Right cardiac atrium (tissue), 5 donors: ENCODE data around the gene KANSL1. TPM values are rescaled to one million over a fixed set of nuclear protein-coding genes. Genes with fewer than 3 reads are reported as not detected.

Experiments
- ATAC-seq, 2 donors: fragments of 200-7000 bp; cut with Tn5 transposase; one replicate each; pipeline versions ENCODE4 v1.8.0 to v1.9.1; 2020; ENCODE audit warnings: moderate library complexity in 2 of 2, mild to moderate bottlenecking in 1 of 2
- DNase-seq, 3 donors: peaks; one replicate each; pipeline ENCODE4 v3.0.0-alpha.2; 2020
- H3K27ac ChIP-seq: one replicate; pipeline ENCODE4 v1.5.1; 2013; ENCODE audit warnings: mild to moderate bottlenecking, low read length, control low read depth, moderate library complexity
- H3K27me3 ChIP-seq: one replicate; pipeline ENCODE4 v1.6.1; 2013; ENCODE audit not compliant: control insufficient read depth, insufficient read depth
- H3K4me1 ChIP-seq: one replicate; pipeline ENCODE4 v1.6.1; 2013; ENCODE audit warnings: low read length; ENCODE audit not compliant: control insufficient read depth, insufficient read depth
- H3K4me3 ChIP-seq: one replicate; pipeline ENCODE4 v1.5.1; 2013; ENCODE audit warnings: low read length, control low read depth
- H3K9me3 ChIP-seq: one replicate; pipeline ENCODE4 v1.6.1; 2013; ENCODE audit warnings: low read length; ENCODE audit not compliant: control insufficient read depth
- WGBS: extraction: QIAGEN DNeasy Blood & Tissue Kit; methylation state at CpG from one replicate; pipeline ENCODE4 v1.1.7; 2013; 5-methylcytosine and 5-hydroxymethylcytosine counted together
- intact Hi-C, 4 donors: fragments of 100-400 bp; cut with DNase I; formaldehyde crosslinking; loops; one replicate each; pipeline versions ENCODE4 v1.11.0 to v1.14.0; 2022 to 2023
- polyA plus RNA-seq: library from polyadenylated mRNA; stranded (reverse); fragments of 200-250 nt; gene quantifications from one replicate; pipeline ENCODE4 v1.2.3, GENCODE V29; 2013
- total RNA-seq, 4 donors: library from RNA; stranded (reverse); fragmentation: NEBNext Ultra II Directional; extraction: Animal tissue kit (Norgen Biotek cat#: 25700); gene quantifications; one replicate each; pipeline ENCODE4 v1.2.1, GENCODE V29; 2021
- donor health status: healthy with polysubstance abuse.
- donor health status: DM: no; HTN: yes; CAD: no.
- donor health status: DM: no; HTN: no; CAD: no.
- donor health status: DM: no; HTN: yes; CAD: no; lungs with severe emphysema.
- donor health status: DM: yes; HTN: yes; CAD: no.

The KANSL1 gene
- total and polyA plus RNA-seq, 5 donors, result 15.9 to 53.8 (median 38.2) TPM

GRCh38 chr17:45998987-45999899 lies 194.0 kb downstream of the KANSL1 start, which contains the start of gene STH:
Gene STH, plus strand, starts transcription at chr17:45999250. Its CDS starts 30 bp downstream, at chr17:45999280.
- H3K4me3 ChIP-seq, result no peak within 1 kb of the TSS
- H3K9me3 ChIP-seq, result no peaks in the 10 kb centered on the region
- H3K27ac ChIP-seq, result no peak within 1 kb of the TSS
- ATAC-seq (no peak), DNase-seq (no peak)
- no peaks in the 10 kb centered on the region for H3K27me3 ChIP-seq
- intact Hi-C loops, result no loop called here
- WGBS, result 77% methylated on average over 8 of the region's 8 CpGs
- H3K4me1 ChIP-seq, result no peaks in the 10 kb centered on the region

GRCh38 chr17:45997624-45998023 lies 195.6 kb downstream of the KANSL1 start:
- no peaks in the 10 kb centered on the region for H3K9me3 ChIP-seq
- DNase-seq (no peak), ATAC-seq (no peak)
- intact Hi-C loops, result no loop called here
- H3K27me3 ChIP-seq, result no peaks in the 10 kb centered on the region
- H3K27ac ChIP-seq, result no peak overlapping the region
- 86% methylated on average over 9 of the region's 9 CpGs for WGBS
- no peaks in the 10 kb centered on the region for H3K4me1 ChIP-seq
- H3K4me3 ChIP-seq, result no peak overlapping the region

DNA sequence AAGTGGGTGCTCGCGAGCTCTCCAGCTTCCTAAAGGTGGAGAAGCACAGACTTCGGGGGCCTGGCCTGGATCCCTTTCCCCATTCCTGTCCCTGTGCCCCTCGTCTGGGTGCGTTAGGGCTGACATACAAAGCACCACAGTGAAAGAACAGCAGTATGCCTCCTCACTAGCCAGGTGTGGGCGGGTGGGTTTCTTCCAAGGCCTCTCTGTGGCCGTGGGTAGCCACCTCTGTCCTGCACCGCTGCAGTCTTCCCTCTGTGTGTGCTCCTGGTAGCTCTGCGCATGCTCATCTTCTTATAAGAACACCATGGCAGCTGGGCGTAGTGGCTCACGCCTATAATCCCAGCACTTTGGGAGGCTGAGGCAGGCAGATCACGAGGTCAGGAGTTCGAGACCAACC lies 196.1 kb downstream of the KANSL1 start:
- no peak overlapping the region for H3K27ac ChIP-seq
- no peak for ATAC-seq
- no peak for DNase-seq
- no peak overlapping the region for H3K4me3 ChIP-seq
- intact Hi-C loops, result no loop called here
- H3K4me1 ChIP-seq, result no peaks in the 10 kb centered on the region
- H3K27me3 ChIP-seq, result no peaks in the 10 kb centered on the region
- H3K9me3 ChIP-seq, result no peaks in the 10 kb centered on the region
- WGBS, result 88% methylated on average over 13 of the region's 13 CpGs

DNA sequence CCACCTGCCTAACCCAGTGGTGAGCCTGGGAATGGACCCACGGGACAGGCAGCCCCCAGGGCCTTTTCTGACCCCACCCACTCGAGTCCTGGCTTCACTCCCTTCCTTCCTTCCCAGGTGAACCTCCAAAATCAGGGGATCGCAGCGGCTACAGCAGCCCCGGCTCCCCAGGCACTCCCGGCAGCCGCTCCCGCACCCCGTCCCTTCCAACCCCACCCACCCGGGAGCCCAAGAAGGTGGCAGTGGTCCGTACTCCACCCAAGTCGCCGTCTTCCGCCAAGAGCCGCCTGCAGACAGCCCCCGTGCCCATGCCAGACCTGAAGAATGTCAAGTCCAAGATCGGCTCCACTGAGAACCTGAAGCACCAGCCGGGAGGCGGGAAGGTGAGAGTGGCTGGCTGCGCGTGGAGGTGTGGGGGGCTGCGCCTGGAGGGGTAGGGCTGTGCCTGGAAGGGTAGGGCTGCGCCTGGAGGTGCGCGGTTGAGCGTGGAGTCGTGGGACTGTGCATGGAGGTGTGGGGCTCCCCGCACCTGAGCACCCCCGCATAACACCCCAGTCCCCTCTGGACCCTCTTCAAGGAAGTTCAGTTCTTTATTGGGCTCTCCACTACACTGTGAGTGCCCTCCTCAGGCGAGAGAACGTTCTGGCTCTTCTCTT lies 196.8 kb downstream of the KANSL1 start:
- 80% methylated on average over 31 of the region's 31 CpGs for WGBS
- Histone ChIP-seq H3K9me3 (no peaks in the 10 kb centered on the region), H3K27me3 (no peaks in the 10 kb centered on the region), H3K27ac (no peak overlapping the region), H3K4me1 (no peaks in the 10 kb centered on the region), H3K4me3 (no peak overlapping the region)
- intact Hi-C loops, result no loop called here
- ATAC-seq (no peak), DNase-seq (no peak)

- no peak for ATAC-seq
- WGBS, result 72% methylated on average over 14 of the region's 14 CpGs
- H3K27ac ChIP-seq, result no peak overlapping the region
Measured at GRCh38 chr17:45995627-45996270, 197.5 kb downstream of the KANSL1 start.

GRCh38 chr17:45994987-45995386 lies 198.2 kb downstream of the KANSL1 start:
- no peak for ATAC-seq
- DNase-seq, result no peak
- no peaks in the 10 kb centered on the region for H3K9me3 ChIP-seq
- no peak overlapping the region for H3K4me3 ChIP-seq
- 92% methylated on average over 8 of the region's 8 CpGs for WGBS
- intact Hi-C loops, result no loop called here
- H3K27ac ChIP-seq, result no peak overlapping the region
- H3K4me1 ChIP-seq, result no peaks in the 10 kb centered on the region
- H3K27me3 ChIP-seq, result no peaks in the 10 kb centered on the region

More at GRCh38 chr17:45995627-45996270, 197.5 kb downstream of the KANSL1 start:
- DNase-seq, result no peak
- no peak overlapping the region for H3K4me3 ChIP-seq
- no peaks in the 10 kb centered on the region for H3K27me3 ChIP-seq
- no peaks in the 10 kb centered on the region for H3K9me3 ChIP-seq
- H3K4me1 ChIP-seq, result no peaks in the 10 kb centered on the region
- intact Hi-C loops, result no loop called here

- no peak overlapping the region for H3K27ac ChIP-seq
- no peaks in the 10 kb centered on the region for H3K27me3 ChIP-seq
- no peak for DNase-seq
- no peak for ATAC-seq
- no peaks in the 10 kb centered on the region for H3K4me1 ChIP-seq
- no peak overlapping the region for H3K4me3 ChIP-seq
- intact Hi-C loops, result no loop called here
- H3K9me3 ChIP-seq, result no peaks in the 10 kb centered on the region
- 89% methylated on average over 16 of the region's 16 CpGs for WGBS
Measured at GRCh38 chr17:45993962-45994627, 199.1 kb downstream of the KANSL1 start.

DNA sequence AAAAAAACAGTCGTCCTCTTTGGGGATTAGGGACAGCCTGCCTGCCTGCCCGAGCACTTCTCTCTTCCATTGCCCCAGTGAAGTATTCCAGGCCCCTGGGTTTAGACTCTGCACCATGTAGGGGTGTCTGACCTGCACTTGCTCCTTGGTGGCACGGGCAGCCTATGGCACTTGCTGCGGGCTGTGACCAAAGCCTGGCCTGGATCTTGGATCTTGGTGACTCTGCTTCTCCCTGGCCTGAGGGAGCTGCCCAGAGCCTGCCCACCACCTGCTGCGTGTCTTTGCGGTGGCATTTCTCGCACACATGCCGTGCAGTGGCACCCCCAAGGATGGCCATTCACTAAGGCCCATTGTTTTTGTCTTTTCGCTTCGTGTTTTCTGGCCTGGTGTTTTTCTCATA lies 200.3 kb downstream of the KANSL1 start:
- DNase-seq (no peak), ATAC-seq (no peak)
- Histone ChIP-seq H3K4me1 (no peaks in the 10 kb centered on the region), H3K4me3 (no peak overlapping the region), H3K27ac (no peak overlapping the region), H3K27me3 (no peaks in the 10 kb centered on the region), H3K9me3 (no peaks in the 10 kb centered on the region)
- WGBS, result 77% methylated on average over 10 of the region's 10 CpGs
- intact Hi-C loops, result no loop called here

GRCh38 chr17:45992175-45992574 lies 201.1 kb downstream of the KANSL1 start:
- DNase-seq (no peak), ATAC-seq (no peak)
- H3K27ac ChIP-seq, result no peak overlapping the region
- no peak overlapping the region for H3K4me3 ChIP-seq
- WGBS, result 61% methylated on average over 6 of the region's 6 CpGs
- no peaks in the 10 kb centered on the region for H3K9me3 ChIP-seq
- H3K27me3 ChIP-seq, result no peaks in the 10 kb centered on the region
- intact Hi-C loops, result no loop called here
- H3K4me1 ChIP-seq, result no peaks in the 10 kb centered on the region

DNA sequence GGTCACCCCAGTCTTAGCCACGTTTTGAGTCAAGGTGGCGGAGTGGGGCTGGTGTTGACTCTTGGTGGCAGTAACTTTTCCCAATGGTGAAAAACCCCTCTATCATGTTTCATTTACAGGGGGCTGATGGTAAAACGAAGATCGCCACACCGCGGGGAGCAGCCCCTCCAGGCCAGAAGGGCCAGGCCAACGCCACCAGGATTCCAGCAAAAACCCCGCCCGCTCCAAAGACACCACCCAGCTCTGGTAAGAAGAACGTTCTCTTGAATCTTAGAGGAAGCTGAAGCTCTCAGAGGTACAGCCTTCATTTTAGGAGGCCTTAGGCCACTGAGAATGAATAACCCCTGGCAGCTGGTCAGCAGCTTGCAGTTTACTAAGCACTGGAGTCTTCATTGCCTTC lies 201.9 kb downstream of the KANSL1 start:
- no peaks in the 10 kb centered on the region for H3K9me3 ChIP-seq
- H3K27me3 ChIP-seq, result no peaks in the 10 kb centered on the region
- no peak for ATAC-seq
- intact Hi-C loops, result no loop called here
- H3K27ac ChIP-seq, result no peak overlapping the region
- no peak overlapping the region for H3K4me3 ChIP-seq
- WGBS, result 86% methylated on average over 10 of the region's 10 CpGs
- no peaks in the 10 kb centered on the region for H3K4me1 ChIP-seq
- DNase-seq, result no peak
